GM23248 (cell line): ENCODE data around the gene CEP112. TPM values are rescaled to one million over a fixed set of nuclear protein-coding genes. Genes with fewer than 3 reads are reported as not detected.

Source experiments
- DNase-seq: peaks from one replicate; pipeline ENCODE4 v3.0.0-alpha.2; 2015
- H2AFZ ChIP-seq: fragments of 200-600 bp; sonication (generic); 2 replicates; pipeline ENCODE4 v1.6.1; 2016; ENCODE audit warnings: antibody characterized with exemption
- H3F3A ChIP-seq: fragments of 200-600 bp; sonication (generic); 2 replicates; pipeline ENCODE4 v1.6.1; 2016; ENCODE audit warnings: mild to moderate bottlenecking, antibody characterized with exemption, mixed run types; ENCODE audit not compliant: insufficient read depth
- H3K27ac ChIP-seq: fragments of 200-600 bp; sonication (generic); 2 replicates; pipeline ENCODE4 v1.5.1; 2016; ENCODE audit warnings: mild to moderate bottlenecking
- H3K27me3 ChIP-seq: fragments of 200-600 bp; sonication (generic); replicated peaks from 2 replicates; pipeline ENCODE4 v1.6.1; 2016; ENCODE audit warnings: mild to moderate bottlenecking; ENCODE audit not compliant: insufficient read depth
- H3K36me3 ChIP-seq: fragments of 200-600 bp; sonication (generic); 2 replicates; pipeline ENCODE4 v1.6.1; 2016; ENCODE audit warnings: low read depth, mild to moderate bottlenecking
- H3K4me1 ChIP-seq: fragments of 200-600 bp; sonication (generic); 2 replicates; pipeline ENCODE4 v1.6.1; 2016; ENCODE audit warnings: mild to moderate bottlenecking; ENCODE audit not compliant: insufficient read depth
- H3K4me2 ChIP-seq: fragments of 200-600 bp; sonication (generic); one replicate; pipeline ENCODE4 v1.6.1; 2016; ENCODE audit warnings: mild to moderate bottlenecking; ENCODE audit not compliant: unreplicated experiment
- H3K4me3 ChIP-seq: fragments of 200-600 bp; sonication (generic); 2 replicates; pipeline ENCODE4 v1.5.1; 2016; ENCODE audit warnings: mild to moderate bottlenecking
- H3K79me2 ChIP-seq: fragments of 200-600 bp; sonication (generic); 2 replicates; pipeline ENCODE4 v1.6.1; 2016; ENCODE audit warnings: mild to moderate bottlenecking; ENCODE audit not compliant: insufficient read depth
- H3K9ac ChIP-seq: fragments of 200-600 bp; sonication (generic); 2 replicates; pipeline ENCODE4 v1.6.1; 2016; ENCODE audit warnings: mild to moderate bottlenecking
- H3K9me2 ChIP-seq: fragments of 200-600 bp; sonication (generic); 2 replicates; pipeline ENCODE4 v1.6.1; 2016; ENCODE audit warnings: mixed run types, mild to moderate bottlenecking, moderate library complexity; ENCODE audit not compliant: insufficient read depth
- H3K9me3 ChIP-seq: fragments of 200-600 bp; sonication (generic); one replicate; pipeline ENCODE4 v1.6.1; 2017; ENCODE audit warnings: low read depth
- H4K20me1 ChIP-seq: fragments of 200-600 bp; sonication (generic); 2 replicates; pipeline ENCODE4 v1.6.0; 2016; ENCODE audit not compliant: insufficient read depth
- EZH2 ChIP-seq: fragments of 200-600 bp; sonication (generic); IDR thresholded peaks from 2 replicates; pipeline ENCODE4 v1.6.1; 2018; ENCODE audit warnings: antibody characterized with exemption, mild to moderate bottlenecking; ENCODE audit not compliant: insufficient read depth, poor library complexity, severe bottlenecking
- EZH2phosphoT487 ChIP-seq: fragments of 200-600 bp; sonication (generic); IDR thresholded peaks from 2 replicates; pipeline ENCODE4 v1.6.1; 2018; ENCODE audit warnings: antibody characterized with exemption, moderate library complexity, mild to moderate bottlenecking, low read depth; ENCODE audit not compliant: insufficient read depth
- WGBS, 2 experiments: methylation state at CpG; one replicate each; pipeline ENCODE4 v1.1.6; 2015 to 2017; ENCODE audit warnings: low lambda C conversion rate in 2 of 2, low coverage in 1 of 2; ENCODE audit errors: missing lambda C conversion rate in 2 of 2; 5-methylcytosine and 5-hydroxymethylcytosine counted together
- in situ Hi-C: fragments of 300-500 bp; cut with MboI; formaldehyde crosslinking; loops from 2 replicates; pipeline ENCODE4 v1.15.0; 2020
- polyA plus RNA-seq: library from polyadenylated mRNA; unstranded; fragments of >200 nt; fragmentation: Nextera tagmentation; extraction: Ambion mirVana; gene quantifications from 2 replicates; pipeline ENCODE4 v1.2.1, GENCODE V29; 2016
- total RNA-seq: library from RNA; depleted of rRNA; stranded (reverse); fragments of >200 nt; shearing (Covaris generic); gene quantifications from 2 replicates; pipeline ENCODE4 v1.2.3, GENCODE V29; 2014

CEP112 gene
- total and polyA plus RNA-seq, 2 experiments from 2014 or later = 8.1 to 14.8 TPM

DNA sequence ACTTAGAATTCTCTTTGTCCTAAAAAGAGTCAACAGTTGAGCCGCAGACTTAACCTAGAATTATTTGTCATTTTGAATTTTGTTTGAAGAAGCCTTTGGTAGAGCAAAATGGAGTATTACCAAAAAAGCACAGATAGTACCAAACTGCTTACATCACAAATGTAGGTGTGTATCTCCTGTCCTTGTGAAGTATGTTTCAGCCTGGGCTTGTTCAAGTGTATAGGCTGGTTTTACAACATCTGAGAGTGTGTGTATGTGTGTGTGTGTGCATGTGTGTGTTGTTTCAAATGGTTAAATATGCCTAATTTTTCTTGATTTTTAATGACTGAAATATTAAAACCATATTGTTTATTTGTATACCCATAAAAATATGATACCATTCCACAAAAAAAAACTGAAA lies 441.8 kb downstream of the CEP112 start:
- Histone ChIP-seq H3K9me3 (no peaks in the 10 kb centered on the region), H3F3A (no peaks in the 10 kb centered on the region), H3K36me3 (no peaks in the 10 kb centered on the region), H3K4me1 (peaks cover 15% of the 10 kb centered on the region), H3K79me2 (no peaks in the 10 kb centered on the region), H2AFZ (no peak overlapping the region), H4K20me1 (no peaks in the 10 kb centered on the region), H3K4me3 (no peak overlapping the region), H3K9ac (no peak overlapping the region), H3K27ac (no peak overlapping the region), H3K9me2 (no peaks in the 10 kb centered on the region), H3K4me2 (peak overlapping the region; percentile 36), H3K27me3 (no peaks in the 10 kb centered on the region)
- TF ChIP-seq EZH2phosphoT487 = no peak
- TF ChIP-seq EZH2 = no peak
- 51 to 62% methylated on average over 1 of the region's 1 CpG for WGBS, 2 experiments
- in situ Hi-C loops = no loop called here
- DNase-seq = peak; percentile 2

DNA sequence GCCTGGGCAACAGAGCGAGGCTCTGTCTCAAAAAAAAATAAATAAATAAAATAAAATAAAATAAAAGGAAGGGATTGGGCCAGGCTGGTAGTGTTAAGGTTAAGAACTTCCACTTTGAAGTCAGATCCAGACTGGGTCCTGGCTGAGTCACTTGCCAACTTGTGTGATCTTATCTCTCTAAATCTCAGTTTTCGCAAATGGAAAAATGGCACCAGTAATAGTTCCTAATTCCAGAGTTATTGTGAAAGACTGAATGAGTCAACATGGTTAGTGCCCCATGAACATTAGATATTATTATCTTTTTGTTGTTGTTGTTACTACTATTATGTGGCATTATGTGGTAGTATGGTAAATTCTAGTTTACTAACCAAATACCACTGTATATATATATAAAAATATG lies 442.5 kb downstream of the CEP112 start:
- no peaks in the 10 kb centered on the region for H3K79me2 ChIP-seq
- H3K4me1 ChIP-seq = peaks cover 15% of the 10 kb centered on the region
- peak; percentile 68 for DNase-seq
- H4K20me1 ChIP-seq = no peaks in the 10 kb centered on the region
- no peak overlapping the region for H2AFZ ChIP-seq
- TF ChIP-seq EZH2 = no peak
- TF ChIP-seq EZH2phosphoT487 = no peak
- no peak overlapping the region for H3K27ac ChIP-seq
- H3K4me2 ChIP-seq = no peak overlapping the region
- WGBS, 2 experiments = 82 to 91% methylated on average over 2 of the region's 2 CpGs
- H3K27me3 ChIP-seq = no peaks in the 10 kb centered on the region
- H3K4me3 ChIP-seq = no peak overlapping the region
- H3K9me3 ChIP-seq = no peaks in the 10 kb centered on the region
- no peaks in the 10 kb centered on the region for H3K36me3 ChIP-seq
- in situ Hi-C loops = no loop called here
- no peaks in the 10 kb centered on the region for H3K9me2 ChIP-seq
- H3F3A ChIP-seq = no peaks in the 10 kb centered on the region
- H3K9ac ChIP-seq = no peak overlapping the region

DNA sequence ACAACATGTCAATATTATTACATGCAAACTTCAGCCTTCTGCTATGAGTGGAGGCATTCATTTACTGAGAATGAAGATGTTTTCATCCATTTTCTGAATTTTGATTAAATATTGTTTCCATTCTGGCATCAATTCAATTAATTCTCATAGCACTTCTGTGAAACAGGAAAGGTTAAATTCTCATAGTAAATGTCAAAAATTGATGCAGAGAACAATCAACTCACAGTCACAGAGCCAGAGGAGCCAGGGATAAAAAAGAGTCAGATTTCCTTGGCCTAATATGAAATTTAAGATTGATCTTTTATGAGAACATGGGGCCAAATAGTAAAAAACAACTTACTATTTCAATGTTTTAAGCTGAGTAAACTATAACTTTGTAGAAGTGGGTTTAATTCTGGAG lies 446.7 kb downstream of the CEP112 start:
- H2AFZ ChIP-seq = no peak overlapping the region
- H4K20me1 ChIP-seq = no peaks in the 10 kb centered on the region
- no peaks in the 10 kb centered on the region for H3K27me3 ChIP-seq
- no peaks in the 10 kb centered on the region for H3K79me2 ChIP-seq
- no peak overlapping the region for H3K9ac ChIP-seq
- H3K27ac ChIP-seq = no peak overlapping the region
- H3K4me1 ChIP-seq = peaks cover 23% of the 10 kb centered on the region
- no peaks in the 10 kb centered on the region for H3K9me3 ChIP-seq
- no peaks in the 10 kb centered on the region for H3K9me2 ChIP-seq
- no peaks in the 10 kb centered on the region for H3K36me3 ChIP-seq
- in situ Hi-C loops = no loop called here
- no peak overlapping the region for H3K4me3 ChIP-seq
- H3K4me2 ChIP-seq = no peak overlapping the region
- no peak for DNase-seq
- peaks cover 19% of the 10 kb centered on the region for H3F3A ChIP-seq
- TF ChIP-seq EZH2phosphoT487 = no peak
- TF ChIP-seq EZH2 = no peak

- peak overlapping the region; percentile 31 for H3K9ac ChIP-seq
- peak overlapping the region; percentile 53 for H3K4me3 ChIP-seq
These were observed 448.7 kb downstream of the CEP112 start for GRCh38 chr17:65743308-65743655.

More at GRCh38 chr17:65743308-65743655, 448.7 kb downstream of the CEP112 start:
- Histone ChIP-seq H3K9me3 (peaks cover 3% of the 10 kb centered on the region), H4K20me1 (no peaks in the 10 kb centered on the region), H3K79me2 (no peaks in the 10 kb centered on the region), H3K4me1 (peaks cover 20% of the 10 kb centered on the region), H3F3A (peaks cover 19% of the 10 kb centered on the region), H3K4me2 (peak overlapping the region; percentile 79), H3K36me3 (no peaks in the 10 kb centered on the region), H3K27me3 (no peaks in the 10 kb centered on the region), H2AFZ (no peak overlapping the region), H3K27ac (peak overlapping the region; percentile 80), H3K9me2 (no peaks in the 10 kb centered on the region)
- 0 to 2% methylated on average over 1 of the region's 1 CpG for WGBS, 2 experiments
- in situ Hi-C loops = no loop called here
- TF ChIP-seq EZH2 = no peak
- no peak for TF ChIP-seq EZH2phosphoT487
- peak; percentile 40 for DNase-seq
